HUES6 (cell line): ENCODE data around the gene NXPH4.
A peak's percentile ranks its signal among the peaks of the same experiment; 100 is the strongest.

Experiments
- H3K27ac ChIP-seq: 2 replicates; pipeline ENCODE4 v1.7.0; 2013; ENCODE audit warnings: low read depth, mild to moderate bottlenecking, low read length, inconsistent platforms
- H3K27me3 ChIP-seq: 2 replicates; pipeline ENCODE4 v1.6.1; 2013; ENCODE audit warnings: low read length; ENCODE audit not compliant: control insufficient read depth, insufficient read depth
- H3K36me3 ChIP-seq: 2 replicates; pipeline ENCODE4 v1.6.1; 2013; ENCODE audit warnings: low read length; ENCODE audit not compliant: control insufficient read depth, insufficient read depth
- H3K4me1 ChIP-seq: 2 replicates; pipeline ENCODE4 v1.6.1; 2013; ENCODE audit warnings: low read length; ENCODE audit not compliant: control insufficient read depth, insufficient read depth
- H3K4me3 ChIP-seq: 2 replicates; pipeline ENCODE4 v1.5.1; 2013; ENCODE audit warnings: low read depth, low read length
- H3K9ac ChIP-seq: one replicate; pipeline ENCODE4 v1.6.1; 2013; ENCODE audit warnings: mild to moderate bottlenecking, low read length
- H3K9me3 ChIP-seq: 2 replicates; pipeline ENCODE4 v1.6.1; 2013; ENCODE audit warnings: low read depth, low read length; ENCODE audit not compliant: control insufficient read depth, insufficient read depth

The NXPH4 gene

DNA sequence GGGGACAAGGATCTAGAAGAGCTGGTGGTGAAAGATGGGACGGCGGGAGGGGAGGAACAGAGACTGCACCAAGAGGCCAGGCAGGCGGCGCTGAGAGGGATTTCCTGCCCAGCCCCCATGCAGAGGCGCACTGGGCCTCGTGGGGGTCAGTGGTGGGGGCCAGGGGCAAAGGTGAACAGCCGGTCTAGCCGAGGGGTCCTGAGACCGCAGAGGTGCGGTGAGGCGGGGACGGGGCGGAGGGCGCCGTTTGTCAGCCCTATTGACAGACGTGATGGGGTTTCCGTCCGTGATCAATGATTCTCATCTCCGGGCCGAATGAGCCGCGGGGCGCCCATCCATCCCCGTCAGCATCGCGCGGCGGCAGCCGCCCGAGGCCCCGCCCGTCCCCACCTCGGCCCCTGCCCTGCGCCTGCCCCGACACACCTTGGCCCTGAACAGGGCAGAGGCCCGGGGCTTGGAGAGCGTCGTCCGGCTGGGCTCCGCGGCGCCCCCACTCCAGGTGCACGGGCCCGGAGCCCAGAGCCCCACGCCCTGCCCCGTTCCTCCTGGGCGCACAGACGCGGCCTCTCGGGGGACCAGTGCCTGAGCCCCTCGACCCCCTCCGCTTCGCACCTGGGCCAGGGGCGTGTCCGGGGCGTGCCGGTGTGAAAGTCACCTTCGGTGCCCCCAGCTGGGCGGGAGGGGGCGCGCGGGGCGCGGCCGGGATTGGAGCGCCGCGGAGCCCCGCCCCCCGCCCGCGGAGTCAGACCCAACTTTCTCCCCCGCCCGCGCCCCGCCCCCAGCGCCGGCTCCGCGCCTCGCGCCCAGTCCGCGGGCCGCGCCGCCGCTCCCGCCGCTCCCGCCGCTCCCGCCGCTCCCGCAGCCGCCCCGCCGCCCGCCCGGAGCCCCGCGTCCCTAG, at the start of gene NXPH4:
NXPH4 (plus strand) TSS at position 781 of the 898 bp plus-strand sequence. CDS start 176 bp downstream, outside the sequence.
- Histone ChIP-seq H3K27ac (no peak within 1 kb of the TSS), H3K4me3 (peak within 1 kb of the TSS; percentile 63), H3K27me3 (peaks cover 78% of the 10 kb centered on the region), H3K36me3 (peaks cover 15% of the 10 kb centered on the region), H3K9ac (no peak within 1 kb of the TSS), H3K9me3 (no peaks in the 10 kb centered on the region), H3K4me1 (peaks cover 55% of the 10 kb centered on the region)

DNA sequence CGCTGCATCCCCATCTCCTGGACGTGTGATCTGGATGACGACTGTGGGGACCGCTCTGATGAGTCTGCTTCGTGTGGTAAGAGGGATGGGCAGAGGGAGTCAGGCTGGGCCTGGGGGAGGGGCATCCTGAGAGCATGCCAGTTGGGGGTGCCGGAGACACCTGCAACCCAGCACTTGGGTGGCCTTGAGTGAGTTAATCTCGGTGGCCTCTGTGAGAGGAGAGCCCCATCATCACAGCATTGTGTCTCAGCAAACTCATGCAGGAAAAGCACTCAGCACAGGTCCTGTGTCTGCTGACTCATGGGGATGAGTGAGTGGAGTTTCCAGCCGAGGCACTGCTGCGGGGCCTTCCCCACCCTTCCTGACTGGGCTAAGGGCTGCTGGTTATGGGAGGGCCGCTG, 49.6 kb upstream of the NXPH4 start:
- Histone ChIP-seq H3K27me3 (no peaks in the 10 kb centered on the region), H3K4me1 (no peaks in the 10 kb centered on the region), H3K9ac (no peak overlapping the region), H3K27ac (no peak overlapping the region), H3K9me3 (no peaks in the 10 kb centered on the region), H3K36me3 (peaks cover 90% of the 10 kb centered on the region), H3K4me3 (no peak overlapping the region)

DNA sequence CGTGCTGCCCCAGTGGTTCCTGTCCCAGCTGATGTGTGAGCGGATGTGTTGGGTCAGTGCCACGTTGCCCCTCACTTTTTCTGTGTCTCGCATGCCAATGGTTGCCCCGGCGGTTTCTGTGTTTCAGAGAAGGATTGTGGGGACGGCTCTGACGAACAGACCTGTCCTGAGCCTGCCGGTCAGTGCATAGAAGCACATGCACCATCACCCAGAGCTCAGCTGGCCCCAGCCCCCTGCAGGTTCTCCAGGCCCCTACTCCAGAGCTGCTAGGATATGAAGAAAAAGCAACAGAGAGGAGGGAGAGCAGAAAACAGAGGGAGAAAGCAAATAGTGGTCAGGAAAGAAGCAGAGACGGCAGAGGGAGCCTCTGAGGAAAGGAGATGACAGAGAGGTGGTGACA, 48.5 kb upstream of the NXPH4 start:
- Histone ChIP-seq H3K27ac (no peak overlapping the region), H3K9me3 (no peaks in the 10 kb centered on the region), H3K27me3 (no peaks in the 10 kb centered on the region), H3K4me3 (no peak overlapping the region), H3K4me1 (no peaks in the 10 kb centered on the region), H3K36me3 (peaks cover 87% of the 10 kb centered on the region), H3K9ac (no peak overlapping the region)

DNA sequence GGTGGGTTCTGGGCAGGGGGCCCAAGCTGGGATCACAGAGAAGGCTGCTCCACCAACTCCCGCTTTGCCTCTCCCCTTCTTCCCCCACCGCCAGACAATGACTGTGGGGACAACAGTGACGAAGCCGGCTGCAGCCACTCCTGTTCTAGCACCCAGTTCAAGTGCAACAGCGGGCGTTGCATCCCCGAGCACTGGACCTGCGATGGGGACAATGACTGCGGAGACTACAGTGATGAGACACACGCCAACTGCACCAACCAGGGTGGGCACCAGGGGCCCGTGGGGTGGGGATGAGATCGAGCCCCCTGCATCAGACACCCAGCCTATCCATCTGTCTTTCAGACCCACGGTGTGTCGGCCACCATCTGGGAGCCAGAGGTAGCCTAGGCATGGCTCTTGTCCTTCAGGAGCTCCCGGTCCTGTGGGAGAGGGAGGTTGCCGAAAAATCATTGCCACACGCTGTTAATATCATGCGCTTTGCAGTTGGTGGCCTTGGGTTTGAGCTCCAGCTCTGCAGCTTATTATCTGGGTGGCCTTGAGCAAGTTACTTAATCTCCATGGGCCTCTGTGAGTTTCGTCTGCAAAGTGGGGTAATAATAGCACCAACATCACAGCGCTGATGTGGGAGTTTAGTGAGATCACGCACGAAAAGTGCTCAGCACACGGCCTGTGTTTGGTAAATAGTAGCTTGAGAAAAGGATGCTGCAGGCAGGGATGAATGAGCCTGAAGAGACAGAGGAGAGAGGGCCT, 47.4 kb upstream of the NXPH4 start:
- no peaks in the 10 kb centered on the region for H3K27me3 ChIP-seq
- no peaks in the 10 kb centered on the region for H3K9me3 ChIP-seq
- H3K9ac ChIP-seq: no peak overlapping the region
- H3K4me1 ChIP-seq: no peaks in the 10 kb centered on the region
- no peak overlapping the region for H3K4me3 ChIP-seq
- peaks cover 91% of the 10 kb centered on the region for H3K36me3 ChIP-seq
- no peak overlapping the region for H3K27ac ChIP-seq

DNA sequence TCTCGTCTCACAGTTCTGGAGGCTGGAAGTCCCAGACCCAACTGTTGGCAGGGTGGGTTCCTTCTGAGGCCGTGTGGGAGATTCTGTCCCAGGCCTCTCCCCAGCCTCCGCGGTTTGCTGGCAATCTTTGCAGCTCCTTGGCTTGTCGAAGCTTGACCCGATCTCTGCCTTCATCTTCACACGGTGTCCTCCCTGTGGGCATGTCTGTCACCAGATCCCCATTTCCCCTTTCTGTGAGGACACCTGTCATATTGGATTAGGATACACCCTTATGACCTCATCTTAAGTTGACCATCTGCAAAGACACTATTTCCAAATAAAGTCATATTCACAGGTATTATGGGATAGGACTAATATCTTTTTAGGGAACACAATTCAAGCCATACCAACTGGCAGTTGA, 46.6 kb upstream of the NXPH4 start:
- Histone ChIP-seq H3K4me1 (no peaks in the 10 kb centered on the region), H3K27ac (no peak overlapping the region), H3K36me3 (peaks cover 89% of the 10 kb centered on the region), H3K4me3 (no peak overlapping the region), H3K9me3 (no peaks in the 10 kb centered on the region), H3K27me3 (no peaks in the 10 kb centered on the region), H3K9ac (no peak overlapping the region)

DNA sequence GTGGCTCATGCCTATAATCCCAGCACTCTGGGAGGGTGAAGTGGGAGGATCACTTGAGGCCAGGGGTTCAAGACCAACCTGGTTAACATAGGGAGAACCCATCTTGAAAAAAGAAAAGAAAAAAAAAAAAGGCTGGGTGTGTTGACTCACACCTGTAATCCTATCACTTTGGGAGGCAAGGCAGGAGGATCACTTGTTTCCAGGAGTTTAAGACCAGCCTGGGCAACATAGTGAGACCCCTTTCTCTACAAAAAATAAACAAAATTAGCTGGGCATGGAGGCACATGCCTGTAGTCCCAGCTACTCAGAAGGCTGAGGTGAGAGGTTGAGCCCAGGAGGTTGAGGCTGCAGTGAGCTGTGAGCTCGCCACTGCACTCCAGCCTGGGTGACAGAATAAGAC, 46.2 kb upstream of the NXPH4 start:
- no peak overlapping the region for H3K4me3 ChIP-seq
- peaks cover 89% of the 10 kb centered on the region for H3K36me3 ChIP-seq
- H3K27me3 ChIP-seq: no peaks in the 10 kb centered on the region
- H3K4me1 ChIP-seq: no peaks in the 10 kb centered on the region
- H3K9me3 ChIP-seq: no peaks in the 10 kb centered on the region
- H3K27ac ChIP-seq: no peak overlapping the region
- H3K9ac ChIP-seq: no peak overlapping the region

DNA sequence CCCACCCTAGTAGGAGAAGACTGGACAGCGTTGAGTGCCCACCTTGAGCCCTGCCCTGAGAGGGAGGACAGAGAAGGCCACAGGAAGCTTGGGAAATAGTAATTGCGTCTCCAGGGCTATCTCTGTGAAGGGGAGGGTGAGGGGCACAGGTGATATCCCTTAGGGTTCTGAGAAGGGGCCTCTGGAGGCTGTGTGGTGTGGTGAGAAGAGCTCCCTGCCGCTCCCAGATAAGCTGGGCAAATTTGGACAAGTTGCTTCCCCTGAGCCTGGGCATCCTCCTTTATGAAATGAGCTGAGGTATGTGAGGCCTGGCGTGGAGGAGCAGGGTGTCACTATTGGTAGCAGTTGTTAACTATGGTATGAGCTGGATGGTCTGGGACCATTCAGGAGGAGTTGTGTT, 45.7 kb upstream of the NXPH4 start:
- Histone ChIP-seq H3K27me3 (no peaks in the 10 kb centered on the region), H3K4me3 (no peak overlapping the region), H3K27ac (no peak overlapping the region), H3K4me1 (no peaks in the 10 kb centered on the region), H3K9me3 (no peaks in the 10 kb centered on the region), H3K36me3 (peaks cover 88% of the 10 kb centered on the region), H3K9ac (no peak overlapping the region)

DNA sequence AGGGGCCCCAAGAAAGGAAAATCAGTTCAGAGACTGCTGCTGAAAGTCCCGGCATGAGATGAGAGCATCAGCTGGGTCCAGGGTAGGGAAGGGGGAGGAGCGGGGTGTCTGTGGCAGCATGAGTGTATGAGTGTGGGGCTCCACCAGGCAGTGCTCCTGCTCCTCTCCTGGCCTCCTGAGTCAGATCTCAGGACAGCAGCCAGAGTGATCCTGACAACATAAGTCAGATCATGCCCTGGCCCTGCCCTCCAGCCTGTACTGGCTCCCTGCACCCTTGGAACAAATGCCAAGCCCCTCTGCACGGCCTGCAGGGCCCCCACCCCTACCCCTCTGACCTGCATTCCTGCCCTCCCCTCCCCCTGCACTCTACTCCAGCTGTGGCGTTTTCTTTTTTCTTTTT, 44.9 kb upstream of the NXPH4 start:
- Histone ChIP-seq H3K4me3 (no peak overlapping the region), H3K36me3 (peaks cover 88% of the 10 kb centered on the region), H3K27ac (no peak overlapping the region), H3K4me1 (no peaks in the 10 kb centered on the region), H3K27me3 (no peaks in the 10 kb centered on the region), H3K9ac (no peak overlapping the region), H3K9me3 (no peaks in the 10 kb centered on the region)

DNA sequence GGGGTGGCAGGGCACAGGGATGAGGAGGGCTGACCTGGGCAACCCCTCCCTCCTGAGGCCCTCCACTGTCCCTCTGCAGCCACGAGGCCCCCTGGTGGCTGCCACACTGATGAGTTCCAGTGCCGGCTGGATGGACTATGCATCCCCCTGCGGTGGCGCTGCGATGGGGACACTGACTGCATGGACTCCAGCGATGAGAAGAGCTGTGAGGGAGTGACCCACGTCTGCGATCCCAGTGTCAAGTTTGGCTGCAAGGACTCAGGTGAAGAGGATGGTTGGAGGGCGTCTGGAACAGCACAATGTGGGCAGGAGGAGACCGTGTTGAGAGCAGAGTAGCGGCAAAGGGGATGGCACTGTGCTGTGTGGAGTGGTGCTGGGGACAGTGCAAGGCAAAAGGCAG, 43.5 kb upstream of the NXPH4 start:
- no peaks in the 10 kb centered on the region for H3K27me3 ChIP-seq
- no peaks in the 10 kb centered on the region for H3K9me3 ChIP-seq
- H3K36me3 ChIP-seq: peaks cover 87% of the 10 kb centered on the region
- H3K4me1 ChIP-seq: no peaks in the 10 kb centered on the region
- no peak overlapping the region for H3K27ac ChIP-seq
- H3K4me3 ChIP-seq: no peak overlapping the region
- no peak overlapping the region for H3K9ac ChIP-seq

DNA sequence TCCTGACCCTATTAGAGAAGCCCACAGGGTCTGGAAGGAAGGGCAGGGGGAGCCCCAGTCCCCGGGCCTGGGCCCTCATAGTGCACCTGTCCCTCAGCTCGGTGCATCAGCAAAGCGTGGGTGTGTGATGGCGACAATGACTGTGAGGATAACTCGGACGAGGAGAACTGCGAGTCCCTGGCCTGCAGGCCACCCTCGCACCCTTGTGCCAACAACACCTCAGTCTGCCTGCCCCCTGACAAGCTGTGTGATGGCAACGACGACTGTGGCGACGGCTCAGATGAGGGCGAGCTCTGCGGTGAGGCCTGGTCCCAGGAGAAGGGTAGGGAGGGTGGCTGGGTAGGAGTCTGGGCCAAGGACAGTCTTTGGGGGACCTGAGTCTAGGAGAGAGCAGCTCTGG, 42.9 kb upstream of the NXPH4 start:
- H3K4me1 ChIP-seq: no peaks in the 10 kb centered on the region
- no peak overlapping the region for H3K9ac ChIP-seq
- no peak overlapping the region for H3K4me3 ChIP-seq
- peaks cover 87% of the 10 kb centered on the region for H3K36me3 ChIP-seq
- no peaks in the 10 kb centered on the region for H3K9me3 ChIP-seq
- no peaks in the 10 kb centered on the region for H3K27me3 ChIP-seq
- H3K27ac ChIP-seq: no peak overlapping the region

DNA sequence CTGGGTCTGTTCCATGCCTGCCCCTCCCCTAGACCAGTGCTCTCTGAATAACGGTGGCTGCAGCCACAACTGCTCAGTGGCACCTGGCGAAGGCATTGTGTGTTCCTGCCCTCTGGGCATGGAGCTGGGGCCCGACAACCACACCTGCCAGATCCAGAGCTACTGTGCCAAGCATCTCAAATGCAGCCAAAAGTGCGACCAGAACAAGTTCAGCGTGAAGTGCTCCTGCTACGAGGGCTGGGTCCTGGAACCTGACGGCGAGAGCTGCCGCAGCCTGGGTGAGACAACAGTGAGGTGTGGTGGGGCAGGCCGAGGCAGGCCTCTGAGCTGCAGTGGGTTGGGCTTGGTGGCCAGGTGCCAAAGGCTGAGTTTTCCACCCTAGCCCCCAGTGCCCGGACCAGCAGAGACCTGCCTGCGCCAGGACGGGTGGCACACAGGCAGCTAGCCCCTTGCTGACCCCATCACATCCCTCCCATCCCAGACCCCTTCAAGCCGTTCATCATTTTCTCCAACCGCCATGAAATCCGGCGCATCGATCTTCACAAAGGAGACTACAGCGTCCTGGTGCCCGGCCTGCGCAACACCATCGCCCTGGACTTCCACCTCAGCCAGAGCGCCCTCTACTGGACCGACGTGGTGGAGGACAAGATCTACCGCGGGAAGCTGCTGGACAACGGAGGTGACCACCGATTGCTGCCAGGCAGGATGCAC, 41.0 kb upstream of the NXPH4 start:
- Histone ChIP-seq H3K27ac (no peak overlapping the region), H3K27me3 (no peaks in the 10 kb centered on the region), H3K4me3 (no peak overlapping the region), H3K9ac (no peak overlapping the region), H3K4me1 (no peaks in the 10 kb centered on the region), H3K36me3 (peaks cover 87% of the 10 kb centered on the region), H3K9me3 (no peaks in the 10 kb centered on the region)
